HCT116 (cell line): ENCODE measurements around the gene MYCN.

Experiments used
- CEBPB ChIP-seq: IDR thresholded peaks from 2 replicates; pipeline ENCODE4 v1.6.1; 2012; ENCODE audit warnings: low read depth
- CTCF ChIP-seq, 3 experiments: fragments of 200-600 bp in 1 of 3; sonication (generic) in 1 of 3; IDR thresholded peaks in 2 of 3; conservative IDR thresholded peaks in 1 of 3; 2 replicates each; pipeline ENCODE4 v1.5.1; 2012 to 2017; ENCODE audit warnings: low read depth in 2 of 3, low read length in 2 of 3, antibody characterized with exemption in 1 of 3, borderline replicate concordance in 1 of 3, control low read depth in 1 of 3, mild to moderate bottlenecking in 1 of 3, mixed read lengths in 1 of 3, mixed run types in 1 of 3, moderate library complexity in 1 of 3; ENCODE audit not compliant: insufficient read depth in 1 of 3
- EZH2 ChIP-seq: fragments of 200-600 bp; sonication (generic); IDR thresholded peaks from 2 replicates; pipeline ENCODE4 v1.6.1; 2017; ENCODE audit warnings: antibody characterized with exemption, mixed run types
- POLR2A ChIP-seq: IDR thresholded peaks from 2 replicates; pipeline ENCODE4 v1.7.0; 2011; ENCODE audit warnings: borderline replicate concordance; ENCODE audit not compliant: insufficient read depth, insufficient read length; ENCODE audit errors: extremely low read depth

DNA sequence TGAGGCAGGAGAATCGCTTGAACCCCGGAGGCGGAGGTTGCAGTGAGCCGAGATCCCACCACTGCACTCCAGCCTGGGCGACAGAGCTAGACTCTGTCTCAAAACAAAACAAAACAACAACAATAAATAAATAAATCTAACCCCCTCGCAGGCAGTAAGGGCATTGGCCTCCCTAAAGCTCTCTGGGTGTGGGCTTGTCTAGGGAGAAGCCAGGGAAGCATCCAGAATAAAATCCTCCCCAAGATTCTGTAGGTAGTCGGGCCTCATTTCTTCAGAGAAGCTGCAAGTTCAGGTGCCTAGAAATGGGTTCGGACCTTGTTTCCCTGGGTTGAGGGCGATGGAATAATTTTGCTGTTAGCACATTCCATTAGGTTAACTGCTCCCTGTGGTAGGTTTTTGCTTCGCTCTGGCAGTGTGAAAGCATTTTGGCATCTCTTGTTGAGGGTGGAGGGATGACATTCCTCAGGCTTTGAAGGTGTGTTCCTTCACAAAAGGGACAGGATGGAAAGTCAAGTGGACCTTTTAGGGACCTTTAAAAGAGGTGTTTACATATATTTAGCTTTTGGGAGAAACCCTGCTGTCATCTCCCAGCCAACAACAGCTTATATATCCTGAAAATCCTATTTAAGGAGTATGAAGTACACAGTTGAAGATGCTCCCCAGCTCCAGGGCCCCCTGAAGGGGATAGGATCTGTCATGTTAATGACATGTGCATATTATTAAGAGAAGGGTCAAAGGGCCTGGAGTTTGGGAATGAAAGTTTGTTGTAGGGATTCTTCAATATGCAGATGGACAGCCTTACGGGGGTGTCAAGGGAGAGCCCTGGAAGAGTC, 17.7 kb downstream of the MYCN start:
- TF ChIP-seq POLR2A (no peak), CEBPB (no peak), CTCF (IDR thresholded peaks at IDR 0.05 in 2 of 3, conservative IDR thresholded peaks at IDR 0.05 in 1 of 3; ENCODE audit: borderline replicate concordance in 1 of 3, insufficient read depth in 1 of 3, low read depth in 2 of 3, low read length in 2 of 3) (no peak), EZH2 (no peak)
